K562 treated with DMSO at 1 percent for 12 hours (cell line): ENCODE data around the gene S100P. TPM values are rescaled to one million over a fixed set of nuclear protein-coding genes. Genes with fewer than 3 reads are reported as not detected.

Experiments
- total RNA-seq: library from RNA; unstranded; fragments of 300-600 nt; gene quantifications from 2 replicates; pipeline ENCODE4 v1.2.3, GENCODE V29; 2022; ENCODE audit not compliant: insufficient read depth

S100P gene
- 77.1 and 186 TPM in 2 replicates for total RNA-seq

GRCh38 chr4:6693231-6694176 is at the start of gene S100P:
S100P (plus strand) TSS chr4:6693878; CDS start chr4:6693933, 55 bp downstream.

GRCh38 chr4:6709230-6710114 is 15.8 kb downstream of the S100P start, which contains the start of gene MRFAP1L1:
MRFAP1L1 (minus strand) TSS chr4:6709865; CDS start chr4:6709629, 236 bp downstream.

DNA sequence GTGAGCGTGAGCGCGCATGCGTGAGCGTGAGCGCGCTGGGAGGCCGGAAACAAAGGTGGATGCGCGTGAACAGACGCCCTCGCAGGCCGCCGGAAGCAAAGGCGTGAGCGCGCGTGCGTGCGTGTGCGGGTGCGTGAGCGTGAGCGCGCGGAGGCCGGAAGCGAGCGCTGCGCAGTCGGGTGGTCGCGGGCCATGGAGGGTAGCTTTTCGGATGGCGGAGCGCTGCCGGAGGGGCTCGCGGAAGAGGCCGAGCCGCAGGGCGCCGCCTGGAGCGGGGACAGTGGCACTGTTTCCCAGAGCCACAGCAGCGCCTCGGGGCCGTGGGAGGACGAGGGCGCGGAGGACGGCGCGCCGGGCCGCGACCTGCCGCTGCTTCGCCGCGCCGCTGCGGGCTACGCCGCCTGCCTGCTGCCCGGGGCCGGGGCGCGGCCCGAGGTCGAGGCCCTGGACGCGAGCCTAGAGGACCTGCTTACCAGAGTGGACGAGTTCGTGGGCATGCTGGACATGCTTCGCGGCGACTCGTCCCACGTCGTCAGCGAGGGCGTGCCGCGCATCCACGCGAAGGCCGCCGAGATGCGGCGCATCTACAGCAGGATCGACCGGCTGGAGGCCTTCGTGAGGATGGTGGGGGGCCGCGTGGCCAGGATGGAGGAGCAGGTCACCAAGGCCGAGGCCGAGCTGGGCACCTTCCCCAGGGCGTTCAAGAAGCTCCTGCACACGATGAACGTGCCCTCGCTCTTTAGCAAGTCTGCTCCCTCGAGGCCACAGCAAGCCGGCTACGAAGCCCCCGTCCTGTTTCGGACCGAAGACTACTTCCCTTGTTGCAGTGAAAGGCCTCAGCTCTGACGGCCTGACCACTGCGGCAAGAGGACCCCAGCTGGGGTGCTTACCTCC is 22.6 kb downstream of the S100P start, which contains the start of gene BLOC1S4:
Gene BLOC1S4 (plus strand): TSS at position 157 of the 894 bp plus-strand sequence. CDS start 36 bp downstream, at position 193.

Other genes with a start within 250 kb of the S100P start
- not detected in 2 replicates for gene PPP2R2C, start 221.3 kb upstream of the S100P start, total RNA-seq
- gene MAN2B2, start 118.7 kb upstream of the S100P start, total RNA-seq, result 6.6 and 30.3 TPM in 2 replicates
- gene MRFAP1, start 53.2 kb upstream of the S100P start, total RNA-seq, result 346 and 408 TPM in 2 replicates
- gene MRFAP1L1, start 16.0 kb downstream of the S100P start, total RNA-seq, result 73.5 and 101 TPM in 2 replicates
- 36.1 and 37.4 TPM in 2 replicates for gene BLOC1S4, start 22.3 kb downstream of the S100P start, total RNA-seq
- gene KIAA0232, start 88.8 kb downstream of the S100P start, total RNA-seq, result 4.3 and 22.8 TPM in 2 replicates
- 20.7 and 60.0 TPM in 2 replicates for gene TBC1D14, start 215.9 kb downstream of the S100P start, total RNA-seq